HepG2 (cell line): Measurements from ENCODE around the gene COPS8. TPM values are rescaled to one million over a fixed set of nuclear protein-coding genes. Genes with fewer than 3 reads are reported as not detected.

Experiments
- E2F2 ChIP-seq: sonication (generic); formaldehyde crosslinking; IDR thresholded peaks from 2 replicates; pipeline ENCODE4 v1.4.0; 2020; ENCODE audit warnings: missing genetic modification reagents, borderline replicate concordance
- MBD4 ChIP-seq: IDR thresholded peaks from 2 replicates; pipeline ENCODE4 v1.6.1; 2012; ENCODE audit warnings: low read length, inconsistent platforms, borderline replicate concordance
- POGZ ChIP-seq: sonication (generic); formaldehyde crosslinking; IDR thresholded peaks from 2 replicates; pipeline ENCODE4 v1.4.0; 2020; ENCODE audit warnings: mild to moderate bottlenecking, missing genetic modification reagents
- SIN3B ChIP-seq: fragments of 150-350 bp; IDR thresholded peaks from 2 replicates; pipeline ENCODE4 v1.6.1; 2014; ENCODE audit warnings: low read length
- SIX1 ChIP-seq: sonication (generic); formaldehyde crosslinking; IDR thresholded peaks from 2 replicates; pipeline ENCODE4 v1.4.0; 2020; ENCODE audit warnings: missing genetic modification reagents, borderline replicate concordance
- SKI ChIP-seq: fragments of 450-650 bp; IDR thresholded peaks from one replicate; pipeline ENCODE4 v1.6.1; 2018; ENCODE audit warnings: mild to moderate bottlenecking; ENCODE audit not compliant: partially characterized antibody
- SRF ChIP-seq: IDR thresholded peaks from 2 replicates; pipeline ENCODE4 v1.6.1; 2011; ENCODE audit warnings: mild to moderate bottlenecking, low read depth, low read length, moderate library complexity
- STAT6 ChIP-seq: sonication (generic); formaldehyde crosslinking; IDR thresholded peaks from 2 replicates; pipeline ENCODE4 v1.4.0; 2020; ENCODE audit warnings: missing genetic modification reagents, mild to moderate bottlenecking, borderline replicate concordance
- TBX3 ChIP-seq: fragments of 450-650 bp; IDR thresholded peaks from 2 replicates; pipeline ENCODE4 v1.6.1; 2017; ENCODE audit warnings: antibody characterized with exemption, mild to moderate bottlenecking, inconsistent platforms, borderline replicate concordance
- XBP1 ChIP-seq: sonication (generic); formaldehyde crosslinking; IDR thresholded peaks from 2 replicates; pipeline ENCODE4 v1.5.0; 2020; ENCODE audit warnings: missing genetic modification reagents
- ZFY ChIP-seq: sonication (generic); formaldehyde crosslinking; IDR thresholded peaks from 2 replicates; pipeline ENCODE4 v1.4.0; 2020; ENCODE audit warnings: missing genetic modification reagents
- ZNF367 ChIP-seq: sonication (generic); formaldehyde crosslinking; IDR thresholded peaks from 2 replicates; pipeline ENCODE4 v1.4.0; 2020; ENCODE audit warnings: missing genetic modification reagents, borderline replicate concordance
- ZNF382 ChIP-seq: sonication (generic); formaldehyde crosslinking; IDR thresholded peaks from 2 replicates; pipeline ENCODE4 v1.5.0; 2020; ENCODE audit warnings: missing genetic modification reagents, mild to moderate bottlenecking, borderline replicate concordance
- ZNF773 ChIP-seq: sonication (generic); formaldehyde crosslinking; IDR thresholded peaks from 2 replicates; pipeline ENCODE4 v1.4.0; 2020; ENCODE audit warnings: missing genetic modification reagents, borderline replicate concordance
- ZNF776 ChIP-seq: sonication (generic); formaldehyde crosslinking; IDR thresholded peaks from 2 replicates; pipeline ENCODE4 v1.4.0; 2020; ENCODE audit warnings: mild to moderate bottlenecking, missing genetic modification reagents
- ZNF780A ChIP-seq: sonication (generic); formaldehyde crosslinking; IDR thresholded peaks from 2 replicates; pipeline ENCODE4 v1.8.0; 2022; ENCODE audit warnings: mild to moderate bottlenecking, missing genetic modification reagents, moderate library complexity
- ZNF782 ChIP-seq: sonication (generic); formaldehyde crosslinking; IDR thresholded peaks from 2 replicates; pipeline ENCODE4 v1.4.0; 2020; ENCODE audit warnings: missing genetic modification reagents, mild to moderate bottlenecking, borderline replicate concordance
- ZSCAN31 ChIP-seq: sonication (generic); formaldehyde crosslinking; IDR thresholded peaks from 2 replicates; pipeline ENCODE4 v1.5.0; 2020; ENCODE audit warnings: low read depth, mild to moderate bottlenecking, missing genetic modification reagents
- polyA plus RNA-seq, 8 experiments: library from polyadenylated mRNA; depleted of rRNA in 3 of 8; stranded (reverse) in 7 of 8; unstranded in 1 of 8; fragments of >200 nt; fragmentation: Illumina TruSeq in 4 of 8; extraction: Trizol in 4 of 8; gene quantifications; 2 replicates each; pipeline versions ENCODE4 v1.2.1 to v1.2.3, GENCODE V29; 2011 to 2016; ENCODE audit warnings: low read depth in 4 of 8, missing spikeins in 1 of 8, mixed read lengths in 1 of 8; ENCODE audit not compliant: insufficient read depth in 1 of 8
- total RNA-seq, 5 experiments: library from RNA; depleted of rRNA; stranded (reverse); fragments of >200 nt; fragmentation: Illumina TruSeq; extraction: Trizol; gene quantifications; 2 replicates each; pipeline ENCODE4 v1.2.3, GENCODE V29; 2016; ENCODE audit warnings: low read depth in 1 of 5
- TF ChIP-seq, protein P1 (sequence below): sonication (generic); formaldehyde crosslinking; IDR thresholded peaks from 2 replicates; pipeline ENCODE4 v1.4.0; 2020; ENCODE audit warnings: missing genetic modification reagents, borderline replicate concordance

COPS8 gene
- total and polyA plus RNA-seq, 2 of the 13 experiments (the other 11 are each of a cell fraction or from before 2014, with no cell fraction given), result 86.3 to 96.6 TPM

DNA sequence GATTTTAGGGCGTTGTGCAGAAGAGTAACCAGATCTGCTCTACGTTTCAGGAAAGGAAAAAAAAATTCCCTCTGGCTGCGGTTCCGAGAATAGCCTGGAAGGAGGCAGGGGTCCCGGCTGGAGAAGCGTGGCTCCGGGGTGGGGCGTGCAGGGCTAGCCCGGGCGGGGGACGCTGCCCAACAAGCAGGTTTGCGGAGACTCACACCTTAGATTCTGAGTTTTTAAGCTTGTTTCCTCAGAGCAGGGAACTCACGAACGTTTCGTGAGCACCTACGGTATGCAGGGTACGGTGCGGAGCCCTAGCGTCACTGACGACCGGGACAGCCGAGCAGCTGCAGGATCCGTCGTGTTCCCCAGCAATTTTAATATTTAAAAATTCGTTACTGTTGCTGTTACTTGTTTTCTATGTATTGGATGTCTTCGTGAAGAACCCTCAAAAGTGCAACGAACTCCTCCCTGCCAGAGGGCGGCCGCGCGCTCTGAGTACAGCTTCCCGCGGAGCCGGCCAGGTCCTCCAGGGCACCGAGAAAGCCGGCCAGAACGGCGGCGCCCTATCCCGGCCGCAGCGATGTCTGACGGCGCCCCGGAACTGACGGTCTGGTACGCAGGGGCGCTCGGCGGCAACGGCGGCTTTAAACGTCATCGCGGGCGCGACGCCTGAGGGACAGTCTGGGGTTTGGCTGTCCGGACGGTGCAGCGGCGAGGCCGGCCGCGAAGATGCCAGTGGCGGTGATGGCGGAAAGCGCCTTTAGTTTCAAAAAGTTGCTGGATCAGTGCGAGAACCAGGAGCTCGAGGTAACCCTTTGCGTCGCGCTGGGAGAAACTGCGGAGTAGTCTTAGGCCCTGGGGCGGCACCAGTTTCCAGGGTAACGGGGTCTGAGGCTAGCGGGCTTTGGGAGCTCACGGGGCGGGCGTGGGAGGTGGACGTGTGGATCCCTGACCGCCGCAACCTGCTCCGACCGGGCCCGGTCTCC is at the start of gene COPS8 (continued):
- TF ChIP-seq, protein P1, sequence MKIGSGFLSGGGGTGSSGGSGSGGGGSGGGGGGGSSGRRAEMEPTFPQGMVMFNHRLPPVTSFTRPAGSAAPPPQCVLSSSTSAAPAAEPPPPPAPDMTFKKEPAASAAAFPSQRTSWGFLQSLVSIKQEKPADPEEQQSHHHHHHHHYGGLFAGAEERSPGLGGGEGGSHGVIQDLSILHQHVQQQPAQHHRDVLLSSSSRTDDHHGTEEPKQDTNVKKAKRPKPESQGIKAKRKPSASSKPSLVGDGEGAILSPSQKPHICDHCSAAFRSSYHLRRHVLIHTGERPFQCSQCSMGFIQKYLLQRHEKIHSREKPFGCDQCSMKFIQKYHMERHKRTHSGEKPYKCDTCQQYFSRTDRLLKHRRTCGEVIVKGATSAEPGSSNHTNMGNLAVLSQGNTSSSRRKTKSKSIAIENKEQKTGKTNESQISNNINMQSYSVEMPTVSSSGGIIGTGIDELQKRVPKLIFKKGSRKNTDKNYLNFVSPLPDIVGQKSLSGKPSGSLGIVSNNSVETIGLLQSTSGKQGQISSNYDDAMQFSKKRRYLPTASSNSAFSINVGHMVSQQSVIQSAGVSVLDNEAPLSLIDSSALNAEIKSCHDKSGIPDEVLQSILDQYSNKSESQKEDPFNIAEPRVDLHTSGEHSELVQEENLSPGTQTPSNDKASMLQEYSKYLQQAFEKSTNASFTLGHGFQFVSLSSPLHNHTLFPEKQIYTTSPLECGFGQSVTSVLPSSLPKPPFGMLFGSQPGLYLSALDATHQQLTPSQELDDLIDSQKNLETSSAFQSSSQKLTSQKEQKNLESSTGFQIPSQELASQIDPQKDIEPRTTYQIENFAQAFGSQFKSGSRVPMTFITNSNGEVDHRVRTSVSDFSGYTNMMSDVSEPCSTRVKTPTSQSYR (CRISPR knock-in tag), result peak; percentile 65; the same call in 1 of the 2 replicates
- TF ChIP-seq E2F2 (peak; percentile 98; the same call in 1 of the 2 replicates), ZNF780A (CRISPR knock-in tag) (peak; percentile 80; the same call in 1 of the 2 replicates), XBP1 (CRISPR knock-in tag) (0 out of 2 replicates have a peak, but pooled peaks have one; percentile 13), POGZ (CRISPR knock-in tag) (peak; percentile 100), ZSCAN31 (peak; percentile 96), SIN3B (peak; percentile 95), STAT6 (CRISPR knock-in tag) (peak; percentile 97), ZNF773 (CRISPR knock-in tag) (no peak), SIX1 (CRISPR knock-in tag) (no peak), ZNF776 (CRISPR knock-in tag) (peak; percentile 75; the same call in 1 of the 2 replicates), ZNF782 (peak; percentile 29; the same call in 1 of the 2 replicates), SKI (peak; percentile 100), ZNF382 (no peak), TBX3 (no peak), ZNF367 (CRISPR knock-in tag) (no peak), MBD4 (no peak), SRF (peak; percentile 62; the same call in 1 of the 2 replicates), ZFY (CRISPR knock-in tag) (peak; percentile 98)
